Psoas muscle (tissue), 8 donors: ENCODE results near the gene PHYHIPL. TPM values are rescaled to one million over a fixed set of nuclear protein-coding genes. Genes with fewer than 3 reads are reported as not detected.

Source experiments
- ATAC-seq, 4 donors: fragments of 200-7000 bp; cut with Tn5 transposase; one replicate each; pipeline ENCODE4 v1.9.1; 2020; ENCODE audit warnings: moderate library complexity in 3 of 4, mild to moderate bottlenecking in 2 of 4
- DNase-seq, 2 donors: peaks; one replicate each; pipeline ENCODE4 v3.0.0-alpha.2; 2020
- H3K27ac ChIP-seq: fragments of 200-600 bp; one replicate; pipeline ENCODE4 v1.8.0; 2022
- H3K27me3 ChIP-seq, 3 donors: fragments of 200-600 bp in 1 of 3; one replicate each; pipeline versions ENCODE4 v1.6.1 to v1.8.0; 2013 to 2022; ENCODE audit warnings: low read length in 2 of 3, mild to moderate bottlenecking in 2 of 3, moderate library complexity in 1 of 3; ENCODE audit not compliant: insufficient read depth in 3 of 3
- H3K36me3 ChIP-seq, 2 donors: fragments of 200-600 bp in 1 of 2; one replicate each; pipeline versions ENCODE4 v1.6.1 to v1.8.0; 2013 to 2022; ENCODE audit warnings: low read depth in 1 of 2, mild to moderate bottlenecking in 1 of 2, moderate library complexity in 1 of 2; ENCODE audit not compliant: insufficient read depth in 1 of 2
- H3K4me1 ChIP-seq: fragments of 200-600 bp; one replicate; pipeline ENCODE4 v1.8.0; 2022
- H3K4me3 ChIP-seq: fragments of 200-600 bp; one replicate; pipeline ENCODE4 v1.8.0; 2022; ENCODE audit warnings: mild to moderate bottlenecking
- H3K9me3 ChIP-seq: fragments of 200-600 bp; one replicate; pipeline ENCODE4 v1.8.0; 2022
- CTCF ChIP-seq: fragments of 200-600 bp; IDR thresholded peaks from one replicate; pipeline ENCODE4 v1.8.0; 2022; ENCODE audit warnings: antibody characterized with exemption
- WGBS, 3 donors: extraction: QIAGEN DNeasy Blood & Tissue Kit; methylation state at CpG; one replicate each; pipeline versions ENCODE4 v1.1.6 to v1.1.7; 2013; 5-methylcytosine and 5-hydroxymethylcytosine counted together
- intact Hi-C, 2 donors: fragments of 100-400 bp; cut with DNase I; formaldehyde crosslinking; loops; one replicate each; pipeline versions ENCODE4 v1.11.0 to v1.14.2; 2022
- polyA plus RNA-seq, 3 donors: library from polyadenylated mRNA; stranded (reverse); fragments of 200-250 nt; gene quantifications; one replicate each; pipeline ENCODE4 v1.2.3, GENCODE V29; 2013
- total RNA-seq, 4 donors: library from RNA; stranded (reverse); fragmentation: NEBNext Ultra II Directional in 2 of 4; extraction: Animal tissue kit (Norgen Biotek cat#: 25700) in 2 of 4; gene quantifications; one replicate each; pipeline versions ENCODE4 v1.2.1 to v1.2.4, GENCODE V29; 2021 to 2023
- donor health status: healthy with polysubstance abuse.
- donor health status: DM: no; HTN: no; CAD: no; lungs with moderate emphysema.
- donor health status: Bipolar disorder and iron deficiency.
- donor health status: healthy.
- donor health status: DM: yes; HTN: yes; CAD: no.
- donor health status: DM: no; HTN: no; CAD: no.
- donor health status: DM: no; HTN: no; CAD: no.
- donor health status: DM: yes; HTN: yes; CAD: no.

PHYHIPL gene
- total and polyA plus RNA-seq, 7 donors = 0.04 to 0.32 (median 0.10) TPM; not detected in 2

- H3K27me3 ChIP-seq = no peaks in the 10 kb centered on the region
- H3K27ac ChIP-seq = no peak overlapping the region
- intact Hi-C loops = no loop called here
- DNase-seq = no peak
- no peak for TF ChIP-seq CTCF
- H3K9me3 ChIP-seq = no peaks in the 10 kb centered on the region
- H3K4me3 ChIP-seq = no peak overlapping the region
- no peaks in the 10 kb centered on the region for H3K36me3 ChIP-seq
- no peaks in the 10 kb centered on the region for H3K4me1 ChIP-seq
- ATAC-seq = no peak
- WGBS, 3 donors = 30 to 42% (median 39%) methylated on average over 1 of the region's 1 CpG
These were observed 32.9 kb upstream of the PHYHIPL start for GRCh38 chr10:59143544-59143943.

GRCh38 chr10:59148701-59149100 is 27.7 kb upstream of the PHYHIPL start:
- H3K9me3 ChIP-seq = no peaks in the 10 kb centered on the region
- no peak overlapping the region for H3K27ac ChIP-seq
- WGBS, 3 donors = 63 to 72% (median 72%) methylated on average over 2 of the region's 2 CpGs
- intact Hi-C loops = no loop called here
- ATAC-seq (no peak), DNase-seq (no peak)
- H3K4me1 ChIP-seq = no peaks in the 10 kb centered on the region
- no peaks in the 10 kb centered on the region for H3K36me3 ChIP-seq
- no peaks in the 10 kb centered on the region for H3K27me3 ChIP-seq
- no peak overlapping the region for H3K4me3 ChIP-seq
- TF ChIP-seq CTCF = no peak

GRCh38 chr10:59155556-59155955 is 20.9 kb upstream of the PHYHIPL start:
- intact Hi-C loops = no loop called here
- no peaks in the 10 kb centered on the region for H3K27me3 ChIP-seq
- no peak overlapping the region for H3K4me3 ChIP-seq
- ATAC-seq (no peak), DNase-seq (no peak)
- no peaks in the 10 kb centered on the region for H3K36me3 ChIP-seq
- H3K27ac ChIP-seq = no peak overlapping the region
- no peak for TF ChIP-seq CTCF
- 98 to 100% (median 100%) methylated on average over 2 of the region's 2 CpGs for WGBS, 3 donors
- H3K4me1 ChIP-seq = no peaks in the 10 kb centered on the region
- no peaks in the 10 kb centered on the region for H3K9me3 ChIP-seq

- Histone ChIP-seq H3K4me3 (no peak overlapping the region), H3K27me3 (no peaks in the 10 kb centered on the region), H3K36me3 (no peaks in the 10 kb centered on the region), H3K27ac (no peak overlapping the region), H3K4me1 (no peaks in the 10 kb centered on the region), H3K9me3 (no peaks in the 10 kb centered on the region)
- TF ChIP-seq CTCF = no peak
- ATAC-seq = no peak
- WGBS, 3 donors = 92 to 98% (median 93%) methylated on average over 2 of the region's 2 CpGs
- intact Hi-C loops = no loop called here
- DNase-seq = no peak
These were observed 8.9 kb upstream of the PHYHIPL start for GRCh38 chr10:59167512-59167911.

- ATAC-seq = no peak
- no peak for DNase-seq
- H3K27me3 ChIP-seq = peaks cover 0 to 10% (median 1%) of the 10 kb centered on the region in 3 donors
- no peak overlapping the region for H3K27ac ChIP-seq
- WGBS, 3 donors = 81 to 89% (median 84%) methylated on average over 5 of the region's 5 CpGs
- H3K36me3 ChIP-seq = no peaks in the 10 kb centered on the region
- no peak overlapping the region for H3K4me3 ChIP-seq
- TF ChIP-seq CTCF = no peak
- H3K4me1 ChIP-seq = no peaks in the 10 kb centered on the region
- no peaks in the 10 kb centered on the region for H3K9me3 ChIP-seq
- intact Hi-C loops = loop anchor here in 1 of 2 donors (10.0 kb wide), 1 partner anchor 388 kb away; no protein-coding TSS in a partner anchor
These were observed 3.9 kb upstream of the PHYHIPL start for GRCh38 chr10:59172567-59172966.
